Coronary artery (tissue), 2 donors: ENCODE data around the gene UBE2QL1.

ENCODE experiments used
- DNase-seq: peaks from one replicate; pipeline ENCODE4 v3.0.0-alpha.2; 2017; ENCODE audit warnings: low spot score
- H3K27ac ChIP-seq, 2 donors: fragments of 200-600 bp; sonication (generic); one replicate each; pipeline ENCODE4 v1.5.1; 2016 to 2019
- H3K4me3 ChIP-seq: fragments of 200-600 bp; sonication (generic); 2 replicates; pipeline ENCODE4 v1.5.1; 2016; ENCODE audit warnings: mild to moderate bottlenecking, moderate library complexity
- CTCF ChIP-seq: fragments of 200-600 bp; sonication (generic); IDR thresholded peaks from one replicate; pipeline ENCODE4 v1.5.1; 2019; ENCODE audit warnings: antibody characterized with exemption

The UBE2QL1 gene

GRCh38 chr5:6484446-6484845 lies 35.8 kb downstream of the UBE2QL1 start:
- DNase-seq, result no peak
- TF ChIP-seq CTCF, result no peak
- Histone ChIP-seq H3K27ac (no peak overlapping the region), H3K4me3 (no peak overlapping the region)

- no peak for TF ChIP-seq CTCF
- Histone ChIP-seq H3K27ac (no peak overlapping the region), H3K4me3 (no peak overlapping the region)
- no peak for DNase-seq
These were observed 36.2 kb downstream of the UBE2QL1 start for GRCh38 chr5:6484899-6485298.

DNA sequence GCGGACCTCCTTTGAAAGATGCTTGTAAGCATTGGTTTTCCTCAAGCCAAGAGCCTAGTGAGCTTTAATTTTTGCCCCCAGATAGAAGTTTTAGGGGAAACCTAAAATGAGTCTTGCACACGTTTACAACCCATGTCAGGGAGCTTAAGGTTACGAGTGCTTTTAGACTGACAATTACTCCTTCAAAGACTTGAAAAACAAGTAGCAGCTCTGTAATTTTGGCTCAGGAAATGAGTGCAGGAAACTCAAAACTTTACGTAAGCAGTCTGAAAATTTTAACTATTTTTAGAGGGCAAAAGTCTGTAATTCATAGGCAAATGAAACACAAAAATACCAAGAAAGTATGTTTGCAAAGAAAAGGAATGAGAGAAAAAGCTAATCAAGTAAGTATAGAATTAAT lies 36.8 kb downstream of the UBE2QL1 start:
- H3K27ac ChIP-seq, result no peak overlapping the region
- no peak for TF ChIP-seq CTCF
- DNase-seq, result no peak
- no peak overlapping the region for H3K4me3 ChIP-seq

DNA sequence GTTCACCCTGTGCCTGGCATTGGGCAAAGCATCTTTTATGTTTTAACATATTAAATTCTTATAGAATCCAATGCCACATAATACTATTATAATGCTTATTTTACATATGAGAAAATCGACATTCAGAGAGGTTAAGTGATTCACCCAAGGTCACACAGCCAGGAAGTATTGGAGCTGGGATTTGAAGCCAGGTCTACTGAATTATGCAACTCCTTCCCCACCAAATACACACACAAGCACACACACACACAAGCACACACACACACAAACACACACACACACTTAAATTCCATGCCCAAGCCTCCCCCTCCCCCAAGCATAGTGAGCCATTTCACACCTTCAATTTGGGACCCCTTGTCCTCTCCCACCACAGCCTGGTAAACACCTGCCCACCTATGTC lies 37.4 kb downstream of the UBE2QL1 start:
- no peak for TF ChIP-seq CTCF
- no peak overlapping the region for H3K4me3 ChIP-seq
- no peak overlapping the region for H3K27ac ChIP-seq
- no peak for DNase-seq

DNA sequence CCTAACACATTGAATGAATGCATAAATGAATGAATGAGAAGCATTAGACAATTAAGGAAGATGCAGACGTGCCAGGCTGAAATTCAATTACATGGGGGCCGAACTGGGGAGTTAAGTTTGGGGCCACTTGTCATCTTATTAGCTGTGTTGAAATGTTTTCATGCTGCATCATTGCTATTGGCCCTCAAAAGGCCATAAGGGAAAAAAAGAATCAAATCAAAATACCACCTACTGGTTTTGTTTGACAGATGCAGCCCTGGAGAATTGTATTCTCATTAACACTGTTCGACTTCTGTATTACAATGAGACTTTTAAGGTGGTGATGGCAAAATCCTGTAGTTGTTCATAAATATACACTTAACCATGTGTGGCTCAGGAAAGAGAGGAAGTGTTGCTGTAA lies 38.4 kb downstream of the UBE2QL1 start:
- no peak overlapping the region for H3K4me3 ChIP-seq
- TF ChIP-seq CTCF, result no peak
- H3K27ac ChIP-seq, result no peak overlapping the region
- DNase-seq, result no peak

DNA sequence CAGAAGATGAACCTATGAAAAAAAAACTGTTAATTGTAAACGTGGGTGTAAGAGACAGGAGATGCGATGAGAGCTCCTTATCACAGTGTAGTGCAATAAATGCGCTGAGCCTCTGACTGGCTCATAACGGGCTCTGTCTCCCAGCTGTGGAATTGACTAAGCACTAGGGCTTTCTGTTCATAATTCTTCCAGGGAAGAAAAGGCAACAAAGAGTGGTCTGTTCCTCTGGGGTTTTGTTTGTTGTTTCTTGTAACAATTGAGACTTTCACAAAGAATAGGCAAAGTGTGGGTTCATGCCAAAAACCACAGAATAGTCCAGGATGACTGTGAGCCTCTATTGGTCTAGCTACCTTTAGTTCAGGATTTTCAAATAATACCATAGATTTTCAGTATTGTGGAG lies 39.4 kb downstream of the UBE2QL1 start:
- no peak for TF ChIP-seq CTCF
- H3K4me3 ChIP-seq, result no peak overlapping the region
- no peak overlapping the region for H3K27ac ChIP-seq
- no peak for DNase-seq

DNA sequence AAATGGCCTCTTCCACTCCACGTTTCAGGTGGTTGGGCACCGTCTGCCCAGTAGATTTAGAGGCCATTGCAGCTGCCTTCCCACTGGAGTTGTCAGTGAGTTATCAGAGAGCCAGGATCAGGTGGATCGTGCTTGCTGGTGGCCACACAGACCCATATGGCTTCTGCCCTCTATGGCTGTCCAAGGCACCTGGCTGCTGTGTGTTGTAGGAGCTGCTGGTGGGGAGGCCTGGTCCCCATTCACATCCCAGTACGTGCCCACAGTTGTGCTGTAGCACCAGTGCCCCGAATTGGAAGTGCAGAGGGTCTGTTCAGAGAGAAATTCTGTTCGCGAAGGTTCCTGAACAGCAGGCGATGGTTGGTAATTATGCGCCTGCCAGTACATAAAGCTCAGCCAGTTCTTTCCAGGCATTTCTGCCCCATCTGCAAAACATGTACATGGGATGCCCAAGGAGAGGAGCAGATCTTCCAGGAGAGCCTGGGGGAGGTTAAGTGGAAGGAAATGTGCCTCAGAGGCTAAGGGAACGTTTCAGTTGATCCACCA lies 41.1 kb downstream of the UBE2QL1 start:
- H3K4me3 ChIP-seq, result no peak overlapping the region

More for the DNA sequence above, 41.1 kb downstream of the UBE2QL1 start:
- TF ChIP-seq CTCF, result no peak
- H3K27ac ChIP-seq, result no peak overlapping the region
- no peak for DNase-seq
